ENCODE results near the gene LPAR6. TPM values are rescaled to one million over a fixed set of nuclear protein-coding genes. Genes with fewer than 3 reads are reported as not detected.
"Not testable (repeated sequence)": the region's sequence is repeated elsewhere in the genome, so short reads cannot be mapped to it uniquely, and the experiment has no call there.

Gene LPAR6
- total and polyA plus RNA-seq, 8 donors, result 20.6 to 59.0 (median 47.9) TPM

DNA sequence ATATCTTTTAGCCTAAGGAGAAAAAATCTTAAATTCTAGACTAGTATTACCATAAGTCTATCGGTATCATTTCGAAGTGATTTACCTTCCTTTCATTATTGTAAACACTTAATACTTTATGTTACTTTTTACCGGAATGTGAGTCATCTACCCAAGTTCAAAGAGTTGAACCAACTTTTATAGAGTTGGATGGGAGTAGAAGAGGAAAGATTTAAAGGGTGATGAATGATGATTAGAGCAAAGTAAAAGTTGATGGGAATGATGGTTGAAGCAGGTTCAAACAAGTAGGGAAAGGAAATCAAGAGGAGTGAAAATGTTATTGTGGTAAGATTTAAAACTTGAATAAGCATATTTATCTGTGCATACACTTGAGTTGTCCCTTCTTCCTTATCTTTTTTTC is 11.3 kb upstream of the LPAR6 start:
- Histone ChIP-seq H3K27me3 (no peaks in the 10 kb centered on the region), H3K4me3 (no peak overlapping the region), H3K36me3 (no peaks in the 10 kb centered on the region), H3K9me3 (no peaks in the 10 kb centered on the region), H3K27ac (no peak overlapping the region), H3K4me1 (no peaks in the 10 kb centered on the region)
- intact Hi-C loops (cut with DNase I), result no loop called here
- DNase-seq (no peak), ATAC-seq (no peak)
- TF ChIP-seq, protein P1, sequence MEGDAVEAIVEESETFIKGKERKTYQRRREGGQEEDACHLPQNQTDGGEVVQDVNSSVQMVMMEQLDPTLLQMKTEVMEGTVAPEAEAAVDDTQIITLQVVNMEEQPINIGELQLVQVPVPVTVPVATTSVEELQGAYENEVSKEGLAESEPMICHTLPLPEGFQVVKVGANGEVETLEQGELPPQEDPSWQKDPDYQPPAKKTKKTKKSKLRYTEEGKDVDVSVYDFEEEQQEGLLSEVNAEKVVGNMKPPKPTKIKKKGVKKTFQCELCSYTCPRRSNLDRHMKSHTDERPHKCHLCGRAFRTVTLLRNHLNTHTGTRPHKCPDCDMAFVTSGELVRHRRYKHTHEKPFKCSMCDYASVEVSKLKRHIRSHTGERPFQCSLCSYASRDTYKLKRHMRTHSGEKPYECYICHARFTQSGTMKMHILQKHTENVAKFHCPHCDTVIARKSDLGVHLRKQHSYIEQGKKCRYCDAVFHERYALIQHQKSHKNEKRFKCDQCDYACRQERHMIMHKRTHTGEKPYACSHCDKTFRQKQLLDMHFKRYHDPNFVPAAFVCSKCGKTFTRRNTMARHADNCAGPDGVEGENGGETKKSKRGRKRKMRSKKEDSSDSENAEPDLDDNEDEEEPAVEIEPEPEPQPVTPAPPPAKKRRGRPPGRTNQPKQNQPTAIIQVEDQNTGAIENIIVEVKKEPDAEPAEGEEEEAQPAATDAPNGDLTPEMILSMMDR (IDR thresholded peaks at IDR 0.05), result no peak

DNA sequence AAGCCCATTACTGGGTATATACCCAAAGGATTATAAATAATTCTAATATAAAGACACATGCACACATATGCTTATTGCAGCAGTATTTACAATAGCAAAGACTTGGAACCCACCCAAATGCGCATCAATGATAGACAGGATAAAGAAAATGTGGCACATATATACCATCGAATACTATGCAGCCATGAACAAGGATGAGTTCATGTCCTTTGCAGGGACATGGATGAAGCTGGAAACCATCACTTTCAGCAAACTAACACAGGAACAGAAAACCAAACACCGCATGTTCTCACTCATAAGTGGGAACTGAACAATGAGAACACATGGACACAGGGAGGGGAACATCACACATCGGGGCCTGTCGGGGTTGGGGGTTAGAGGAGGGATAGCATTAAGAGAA is 9.1 kb upstream of the LPAR6 start:
- DNase-seq; H3K4me1 ChIP-seq; H3K4me3 ChIP-seq; H3K9me3 ChIP-seq; intact Hi-C loops (cut with DNase I); H3K27me3 ChIP-seq; H3K27ac ChIP-seq; H3K36me3 ChIP-seq; ATAC-seq: not testable (repeated sequence)

DNA sequence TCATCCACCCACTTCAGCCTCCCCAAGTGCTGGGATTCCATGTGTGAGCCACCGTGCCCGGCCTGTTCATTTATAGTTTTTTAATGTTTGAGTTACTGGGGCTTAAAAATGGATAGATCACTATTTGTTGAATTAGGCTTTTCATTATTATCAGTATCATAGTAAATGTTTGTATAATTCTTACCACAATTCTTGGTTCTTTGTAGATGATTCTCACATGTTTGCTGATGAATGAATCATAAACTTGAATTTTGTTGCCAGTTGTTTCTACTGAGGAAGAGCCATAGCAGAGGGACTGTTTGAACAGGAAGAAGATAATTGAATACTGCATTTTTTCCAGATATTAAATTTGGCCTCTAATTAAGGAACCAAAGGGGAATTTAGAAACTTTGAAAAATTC is 2.6 kb upstream of the LPAR6 start:
- H3K27me3 ChIP-seq, result no peaks in the 10 kb centered on the region
- ATAC-seq, result no peak
- intact Hi-C loops (cut with DNase I), result loop anchor here in 1 of 2 donors (10.0 kb wide), 1 partner anchor 79 kb away; no protein-coding TSS in a partner anchor

DNA sequence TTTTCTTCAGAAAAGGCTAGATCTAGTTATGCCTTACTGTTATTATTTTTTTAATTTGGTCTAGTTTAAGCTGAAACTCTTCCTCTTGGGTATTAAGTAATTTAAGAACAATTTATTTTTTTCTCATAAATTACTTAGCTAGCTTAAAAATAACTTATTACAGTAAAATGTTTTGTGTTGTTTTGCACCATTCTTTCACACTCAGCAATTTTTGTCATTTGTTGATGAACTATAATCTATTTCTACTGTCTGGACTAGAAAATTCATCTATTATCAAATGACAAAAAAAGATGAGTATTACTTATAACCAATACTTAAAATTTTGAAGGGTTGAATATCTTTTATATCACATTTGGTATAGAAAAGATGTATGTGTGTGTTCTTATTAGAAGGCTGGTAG is 1.6 kb upstream of the LPAR6 start:
- DNase-seq (no peak), ATAC-seq (no peak)
- TF ChIP-seq, protein P1 (IDR thresholded peaks at IDR 0.05), result no peak
- H3K27ac ChIP-seq, result no peak overlapping the region
- no peaks in the 10 kb centered on the region for H3K9me3 ChIP-seq
- intact Hi-C loops (cut with DNase I), result loop anchor here in 1 of 2 donors (10.0 kb wide), 1 partner anchor 80 kb away; no protein-coding TSS in a partner anchor
- H3K4me1 ChIP-seq, result peaks cover 7 to 26% of the 10 kb centered on the region in 2 donors
- no peak overlapping the region for H3K4me3 ChIP-seq
- peaks cover 0 to 16% of the 10 kb centered on the region in 2 donors for H3K36me3 ChIP-seq
- no peaks in the 10 kb centered on the region for H3K27me3 ChIP-seq

More for the DNA sequence above, 2.6 kb upstream of the LPAR6 start:
- Histone ChIP-seq H3K36me3 (peaks cover 0 to 16% of the 10 kb centered on the region in 2 donors), H3K4me3 (no peak overlapping the region), H3K9me3 (no peaks in the 10 kb centered on the region), H3K4me1 (peaks cover 7 to 17% of the 10 kb centered on the region in 2 donors), H3K27ac (no peak overlapping the region)
- TF ChIP-seq, protein P1 (IDR thresholded peaks at IDR 0.05), result no peak
- DNase-seq, result no peak

DNA sequence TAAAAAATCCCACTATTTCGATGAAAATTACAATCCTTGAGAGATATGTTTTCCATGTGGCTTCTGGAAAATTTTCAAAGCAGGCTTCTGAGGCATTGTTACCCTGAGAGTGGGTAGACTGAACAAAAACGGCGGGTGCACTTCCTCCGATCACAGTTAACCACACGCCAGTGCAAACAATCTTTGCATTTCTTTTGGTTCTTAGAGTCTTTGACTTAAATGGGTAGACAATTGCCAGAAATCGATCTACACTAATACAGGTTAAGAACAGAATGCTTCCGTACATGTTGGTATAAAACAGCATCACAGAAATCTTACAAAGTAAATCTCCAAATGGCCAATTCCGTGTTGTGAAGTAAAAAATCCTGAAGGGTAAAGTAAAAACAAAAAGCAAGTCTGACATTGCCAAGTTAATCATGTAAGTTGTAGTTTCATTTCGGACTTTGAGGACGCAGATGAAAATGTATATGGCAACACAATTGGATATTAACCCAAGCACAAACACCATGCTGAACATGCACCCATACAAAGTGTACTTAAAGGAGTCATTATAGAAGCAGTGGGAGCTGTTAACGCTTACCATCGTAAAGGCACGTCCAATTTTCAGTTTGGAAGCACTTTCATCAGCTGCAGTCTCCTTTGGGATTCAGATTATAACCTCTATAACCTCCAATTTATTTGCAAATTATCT is 927 bp downstream of the LPAR6 start:
- H3K36me3 ChIP-seq, result peaks cover 0 to 11% of the 10 kb centered on the region in 2 donors
- peak overlapping the region; percentile 76 to 86 for H3K27ac ChIP-seq
- H3K4me1 ChIP-seq, result peaks cover 7 to 31% of the 10 kb centered on the region in 2 donors
- ATAC-seq, result peak; percentile 76
- no peaks in the 10 kb centered on the region for H3K27me3 ChIP-seq
- no peaks in the 10 kb centered on the region for H3K9me3 ChIP-seq
- intact Hi-C loops (cut with DNase I), result loop anchor here in 1 of 2 donors (10.0 kb wide), 1 partner anchor 83 kb away; no protein-coding TSS in a partner anchor
- TF ChIP-seq, protein P1 (IDR thresholded peaks at IDR 0.05), result no peak
- peak in 2 of 4 donors; percentile 57 to 59 for DNase-seq
- H3K4me3 ChIP-seq, result peak overlapping the region; percentile 35 to 54
